Measurements from ENCODE around the gene PSMC5. TPM values are rescaled to one million over a fixed set of nuclear protein-coding genes. Genes with fewer than 3 reads are reported as not detected.
"Not testable (repeated sequence)": the region's sequence is repeated elsewhere in the genome, so short reads cannot be mapped to it uniquely, and the experiment has no call there.

Gene PSMC5
- total RNA-seq, result 100 to 1,000 TPM; 272 to 298 (median 280) TPM

DNA sequence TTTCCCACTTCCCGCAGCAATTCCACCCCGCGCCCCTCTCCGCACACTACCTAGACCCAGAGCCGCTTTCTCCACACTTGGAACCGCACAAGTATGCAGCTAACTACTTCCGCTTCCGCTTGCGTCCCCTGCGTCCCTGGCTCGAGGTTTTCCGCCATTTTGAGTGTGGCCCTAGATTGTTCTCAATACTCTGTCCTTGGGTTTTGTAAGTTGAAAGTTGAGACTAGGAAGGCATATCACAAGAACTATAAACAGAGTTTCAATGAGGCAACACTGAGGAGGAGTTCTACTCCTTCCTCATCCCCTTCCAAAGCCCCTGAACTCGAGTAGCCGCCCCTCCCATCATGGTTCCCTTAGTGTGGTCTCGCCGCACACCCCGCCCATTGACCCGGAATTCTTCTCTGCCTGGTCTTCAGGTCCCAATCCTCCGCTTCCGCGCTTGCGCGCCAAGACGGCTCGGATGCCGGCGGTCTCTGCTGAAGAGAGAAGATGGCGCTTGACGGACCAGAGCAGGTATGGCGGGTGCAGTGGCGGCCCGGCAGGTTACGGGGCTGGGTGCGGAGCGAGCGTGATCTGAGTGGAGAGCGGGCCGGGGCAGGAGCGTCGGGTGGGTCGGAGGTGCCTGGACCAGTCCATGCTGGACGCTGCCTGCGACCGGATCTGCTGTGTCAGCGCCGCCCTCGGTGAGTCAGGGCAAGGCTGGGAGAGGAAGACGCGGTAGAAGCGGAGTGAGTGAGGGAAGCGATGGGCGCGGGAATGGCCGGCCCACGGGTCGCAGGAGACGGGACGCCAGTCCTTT is at the start of gene PSMC5, which contains the start of gene FTSJ3:
PSMC5 (plus strand) TSS at position 430 of the 799 bp plus-strand sequence; CDS start at position 490, 60 bp downstream.
FTSJ3 (minus strand) TSS at position 662 of the 799 bp plus-strand sequence. CDS start 761 bp downstream, outside the sequence.
- DNase-seq (peak; percentile 91), ATAC-seq (peak; percentile 94)
- Mint-ChIP-seq H3K4me1 (ENCODE audit: low read depth) (peaks cover 76% of the 10 kb centered on the region), H3K36me3 (ENCODE audit: insufficient read depth) (peaks cover 69% of the 10 kb centered on the region), H3K27me3 (ENCODE audit: low read depth) (no peaks in the 10 kb centered on the region), H3K4me3 (peak within 1 kb of the TSS; percentile 99), H3K9me3 (no peaks in the 10 kb centered on the region)

DNA sequence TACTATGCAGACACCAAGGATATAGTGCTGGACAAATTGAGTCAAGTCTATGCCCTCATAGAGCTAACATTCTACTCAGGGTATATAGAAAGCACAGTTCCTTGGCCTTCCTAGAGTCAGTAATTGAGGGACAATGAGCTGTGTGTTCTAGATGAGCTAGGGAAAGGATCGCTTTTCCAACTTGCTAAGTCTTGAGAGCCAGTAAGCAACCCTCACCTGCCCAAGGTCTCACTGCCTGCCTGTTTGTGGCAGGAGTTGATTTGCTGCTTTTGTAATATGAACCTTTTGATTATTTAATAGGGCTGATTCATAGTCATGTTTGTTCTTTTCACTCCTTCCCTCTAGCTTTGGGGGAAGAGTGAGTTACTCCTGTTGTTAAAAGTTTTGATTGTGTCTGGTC is 46.7 kb upstream of the PSMC5 start:
- Mint-ChIP-seq H3K4me3 (no peak overlapping the region), H3K27me3 (ENCODE audit: low read depth) (no peaks in the 10 kb centered on the region), H3K4me1 (ENCODE audit: low read depth) (peaks cover 66% of the 10 kb centered on the region), H3K9me3 (no peaks in the 10 kb centered on the region), H3K36me3 (ENCODE audit: insufficient read depth) (peaks cover 32% of the 10 kb centered on the region)
- DNase-seq (no peak), ATAC-seq (peak in 1 of 2 donors; percentile 27)

DNA sequence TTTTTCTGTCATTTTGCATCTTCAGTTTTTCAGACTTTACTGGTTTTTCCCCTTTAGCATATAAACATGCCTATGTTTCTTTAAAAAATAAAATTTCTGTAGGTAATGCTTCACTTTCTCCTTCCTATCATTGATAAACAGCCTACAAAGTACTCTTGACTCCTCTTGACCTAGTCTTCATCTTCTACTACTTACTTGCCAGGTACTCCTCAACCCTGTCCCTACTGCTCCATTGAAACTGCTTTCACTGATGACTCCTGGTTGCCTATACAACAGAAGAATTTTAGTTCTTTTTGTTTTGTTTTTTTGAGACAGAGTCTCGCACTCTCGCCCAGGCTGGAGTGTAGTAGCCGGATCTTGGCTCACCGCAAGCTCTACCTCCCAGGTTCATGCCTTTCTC is 46.3 kb upstream of the PSMC5 start:
- peak overlapping the region; percentile 1 for H3K4me3 Mint-ChIP-seq
- ATAC-seq, result no peak
- H3K4me1 Mint-ChIP-seq (ENCODE audit: low read depth), result peaks cover 66% of the 10 kb centered on the region
- H3K9me3 Mint-ChIP-seq, result no peaks in the 10 kb centered on the region
- no peak for DNase-seq
- peaks cover 30% of the 10 kb centered on the region for H3K36me3 Mint-ChIP-seq (ENCODE audit: insufficient read depth)
- no peaks in the 10 kb centered on the region for H3K27me3 Mint-ChIP-seq (ENCODE audit: low read depth)

DNA sequence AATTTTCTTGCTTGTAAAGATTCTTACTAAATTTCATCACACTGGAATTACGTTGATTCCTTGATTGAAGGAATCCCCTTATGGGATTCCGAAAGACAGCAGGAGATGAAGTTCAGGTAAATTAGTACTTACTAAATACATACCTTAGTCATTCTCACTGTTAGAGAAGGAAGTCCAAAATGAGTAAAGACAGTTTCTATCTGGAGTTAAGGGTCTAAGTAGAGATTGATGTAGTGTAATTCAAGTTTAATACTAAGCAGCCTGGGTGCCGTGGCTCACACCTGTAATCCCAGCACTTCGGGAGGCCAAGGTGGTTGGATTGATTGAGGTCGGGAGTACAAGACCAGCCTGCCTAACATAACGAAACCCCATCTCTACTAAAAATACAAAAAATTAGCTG is 43.7 kb upstream of the PSMC5 start:
- Mint-ChIP-seq H3K36me3 (ENCODE audit: insufficient read depth) (peaks cover 26% of the 10 kb centered on the region), H3K27me3 (ENCODE audit: low read depth) (no peaks in the 10 kb centered on the region), H3K4me1 (ENCODE audit: low read depth) (peaks cover 48% of the 10 kb centered on the region), H3K4me3 (no peak overlapping the region), H3K9me3 (no peaks in the 10 kb centered on the region)
- no peak for DNase-seq
- ATAC-seq, result no peak

DNA sequence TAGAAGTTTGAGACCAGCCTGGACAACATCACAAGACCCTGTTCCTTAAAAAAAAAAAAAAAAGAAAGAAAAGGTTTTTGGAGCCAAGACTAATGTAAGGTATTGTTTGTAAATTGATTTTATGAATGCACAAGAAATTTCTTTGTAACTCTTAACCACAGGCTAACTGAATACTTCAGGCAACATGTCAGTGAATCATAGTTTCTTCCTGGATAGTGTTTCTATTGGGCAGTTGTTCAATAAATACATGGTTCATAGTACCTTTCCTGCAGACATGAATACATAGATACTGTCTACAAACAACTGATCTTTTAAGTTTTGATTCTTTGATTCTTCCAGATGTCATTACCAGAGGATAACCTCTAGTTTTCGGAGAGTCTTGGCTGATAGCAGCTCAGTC is 41.7 kb upstream of the PSMC5 start:
- Mint-ChIP-seq H3K9me3 (no peaks in the 10 kb centered on the region), H3K4me1 (ENCODE audit: low read depth) (peaks cover 33% of the 10 kb centered on the region), H3K27me3 (ENCODE audit: low read depth) (no peaks in the 10 kb centered on the region), H3K36me3 (ENCODE audit: insufficient read depth) (peaks cover 20% of the 10 kb centered on the region), H3K4me3 (no peak overlapping the region)
- no peak for ATAC-seq
- DNase-seq, result no peak

DNA sequence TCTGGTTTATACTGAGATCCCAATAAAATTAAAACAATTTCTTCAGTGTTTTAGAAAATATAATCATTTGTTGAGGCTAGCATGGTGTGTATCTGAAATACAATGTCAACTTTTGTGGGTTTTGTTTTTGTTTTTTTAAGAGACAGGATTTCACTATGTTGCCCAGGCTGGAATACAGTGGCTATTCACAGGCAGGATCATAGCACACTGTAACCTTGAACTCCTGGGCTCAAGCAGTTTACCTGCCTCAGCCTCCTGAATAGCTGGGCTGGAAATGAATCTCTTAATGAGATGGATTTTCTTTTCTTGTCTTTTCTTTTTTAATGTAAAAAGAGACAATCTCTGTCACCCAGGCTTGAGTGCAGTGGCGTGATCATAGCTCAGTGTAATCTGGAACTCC is 41.1 kb upstream of the PSMC5 start:
- ATAC-seq, result no peak
- Mint-ChIP-seq H3K36me3 (ENCODE audit: insufficient read depth) (peaks cover 16% of the 10 kb centered on the region), H3K4me1 (ENCODE audit: low read depth) (peaks cover 28% of the 10 kb centered on the region), H3K9me3 (no peaks in the 10 kb centered on the region), H3K4me3 (no peak overlapping the region), H3K27me3 (ENCODE audit: low read depth) (no peaks in the 10 kb centered on the region)
- no peak for DNase-seq

DNA sequence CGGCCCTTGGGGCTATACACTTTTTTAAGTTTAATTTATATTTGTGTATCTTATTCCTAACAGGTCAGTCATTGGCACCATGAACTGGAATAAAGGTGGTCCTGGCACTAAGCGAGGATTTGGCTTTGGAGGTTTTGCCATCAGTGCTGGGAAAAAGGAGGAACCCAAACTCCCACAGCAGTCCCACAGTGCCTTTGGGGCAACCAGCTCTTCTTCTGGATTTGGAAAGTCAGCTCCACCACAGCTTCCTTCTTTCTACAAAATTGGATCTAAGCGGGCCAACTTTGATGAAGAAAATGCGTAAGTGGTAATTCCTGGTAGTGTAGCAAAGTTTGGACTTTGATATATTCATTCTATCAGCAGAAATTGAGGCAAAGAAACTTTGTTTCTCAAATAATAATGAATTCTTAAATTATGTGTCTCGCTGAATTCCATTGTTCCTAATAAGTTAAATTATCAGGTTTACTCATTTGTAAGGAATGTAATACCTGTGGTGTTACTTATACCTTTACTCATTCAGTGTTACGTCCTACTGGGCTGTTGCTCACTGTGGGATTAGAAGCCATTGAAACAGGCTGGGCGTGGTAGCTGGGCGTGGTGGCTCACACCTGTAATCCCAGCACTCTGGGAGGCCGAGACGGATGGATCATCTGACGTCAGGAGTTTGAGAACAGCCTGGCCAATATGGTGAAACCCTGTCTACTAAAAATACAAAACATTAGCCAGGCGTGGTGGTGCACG is 40.1 kb upstream of the PSMC5 start:
- DNase-seq, result no peak
- ATAC-seq, result no peak
- Mint-ChIP-seq H3K36me3 (ENCODE audit: insufficient read depth) (peaks cover 17% of the 10 kb centered on the region), H3K27me3 (ENCODE audit: low read depth) (no peaks in the 10 kb centered on the region), H3K4me1 (ENCODE audit: low read depth) (peaks cover 25% of the 10 kb centered on the region), H3K9me3 (no peaks in the 10 kb centered on the region), H3K4me3 (no peak overlapping the region)

DNA sequence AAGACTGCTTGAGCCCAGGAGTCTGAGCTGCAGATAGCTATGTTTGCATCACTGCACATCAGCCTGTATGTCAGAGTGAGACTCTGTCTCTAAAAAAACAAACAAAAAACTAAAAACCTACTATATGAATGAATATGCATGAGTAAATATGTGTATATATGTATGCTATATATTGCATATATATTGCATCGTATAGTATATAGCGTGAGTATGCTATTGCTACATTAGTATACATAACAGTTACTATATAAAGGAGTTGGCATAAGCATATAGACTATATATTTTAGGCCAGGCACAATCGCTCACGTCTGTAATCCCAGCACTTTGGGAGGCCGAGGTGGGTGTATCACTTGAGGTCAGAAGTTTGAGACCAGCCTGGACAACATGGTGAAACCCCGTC is 37.2 kb upstream of the PSMC5 start:
- Mint-ChIP-seq H3K9me3 (no peaks in the 10 kb centered on the region), H3K27me3 (ENCODE audit: low read depth) (no peaks in the 10 kb centered on the region), H3K4me1 (ENCODE audit: low read depth) (peaks cover 2% of the 10 kb centered on the region), H3K36me3 (ENCODE audit: insufficient read depth) (peaks cover 25% of the 10 kb centered on the region), H3K4me3 (no peak overlapping the region)
- no peak for DNase-seq
- ATAC-seq, result no peak

DNA sequence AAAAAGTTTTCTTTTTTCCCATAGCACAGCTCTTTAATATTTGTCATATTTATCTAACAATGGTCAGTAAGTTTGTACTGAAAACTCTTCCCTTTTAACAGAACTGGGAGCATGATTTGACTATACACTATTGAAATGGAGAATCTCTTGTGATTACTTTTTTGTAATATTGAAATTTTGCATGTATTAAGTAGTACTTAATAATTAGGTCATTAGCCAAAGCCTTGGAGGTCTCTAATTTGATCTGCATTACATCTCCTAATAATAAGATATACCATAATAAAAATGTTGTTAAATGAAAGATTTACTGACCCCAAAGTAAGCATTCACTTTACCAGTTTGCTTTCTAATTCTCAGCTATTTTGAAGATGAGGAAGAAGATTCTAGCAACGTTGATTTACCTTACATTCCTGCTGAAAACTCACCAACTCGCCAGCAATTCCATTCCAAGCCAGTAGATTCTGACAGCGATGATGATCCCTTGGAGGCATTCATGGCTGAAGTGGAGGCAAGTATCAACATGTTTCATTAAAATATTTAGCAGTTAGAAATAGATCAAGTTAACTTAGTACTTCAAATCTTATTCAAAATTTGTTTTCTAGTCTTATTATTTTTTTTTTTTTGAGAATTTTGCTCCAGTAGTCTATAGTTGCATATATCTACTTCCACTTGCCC is 35.0 kb upstream of the PSMC5 start:
- Mint-ChIP-seq H3K9me3 (no peaks in the 10 kb centered on the region), H3K27me3 (ENCODE audit: low read depth) (no peaks in the 10 kb centered on the region), H3K36me3 (ENCODE audit: insufficient read depth) (peaks cover 29% of the 10 kb centered on the region), H3K4me1 (ENCODE audit: low read depth) (no peaks in the 10 kb centered on the region), H3K4me3 (no peak overlapping the region)
- DNase-seq (no peak), ATAC-seq (no peak)

DNA sequence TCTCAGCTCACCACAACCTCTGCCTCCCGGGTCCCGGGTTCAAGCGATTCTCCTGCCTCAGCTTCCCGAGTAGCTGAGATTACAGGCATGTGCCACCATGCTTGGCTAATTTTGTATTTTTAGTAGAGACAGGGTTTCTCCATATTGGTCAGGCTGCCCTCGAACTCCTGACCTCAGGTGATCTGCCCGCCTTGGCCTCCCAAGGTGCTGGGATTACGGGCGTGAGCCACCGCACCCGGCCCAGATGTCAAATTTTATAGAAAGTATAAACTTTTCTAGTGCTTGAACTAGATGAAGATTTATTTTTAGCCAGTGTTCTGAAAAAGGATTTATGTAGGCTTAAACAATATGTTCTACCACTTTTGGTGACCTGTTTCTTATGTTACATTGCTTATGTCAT is 30.9 kb upstream of the PSMC5 start:
- peaks cover 43% of the 10 kb centered on the region for H3K36me3 Mint-ChIP-seq (ENCODE audit: insufficient read depth)
- not testable (repeated sequence) for H3K4me3 Mint-ChIP-seq; ATAC-seq; H3K27me3 Mint-ChIP-seq (ENCODE audit: low read depth); H3K9me3 Mint-ChIP-seq; H3K4me1 Mint-ChIP-seq (ENCODE audit: low read depth); DNase-seq

DNA sequence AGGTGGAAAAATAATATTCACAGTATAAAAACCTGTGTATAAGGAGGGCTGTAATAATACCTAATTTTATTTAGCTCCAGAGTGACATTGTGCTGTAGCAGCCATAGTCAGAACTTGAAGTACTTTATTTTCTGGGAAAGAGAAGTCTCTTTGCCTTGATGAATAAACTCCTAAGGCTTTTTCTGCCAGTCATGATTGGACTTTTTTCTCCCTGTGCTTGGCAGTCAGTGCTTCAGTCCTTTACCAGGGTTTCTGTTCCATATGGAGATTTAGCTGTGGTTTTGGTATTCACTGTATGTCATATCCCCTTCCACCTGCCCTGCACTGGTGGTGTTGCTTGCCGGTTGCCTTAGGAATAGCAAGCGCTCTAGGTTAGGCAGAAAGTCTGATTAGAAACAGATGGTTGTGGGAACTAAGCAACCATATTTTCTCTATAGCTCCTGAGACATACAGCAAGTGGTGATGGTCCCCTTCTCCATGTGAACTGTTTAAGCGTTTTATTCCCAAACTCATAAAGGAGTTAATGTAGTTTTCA is 28.6 kb upstream of the PSMC5 start:
- H3K4me3 Mint-ChIP-seq, result no peak overlapping the region
- DNase-seq (no peak), ATAC-seq (no peak)
- no peaks in the 10 kb centered on the region for H3K27me3 Mint-ChIP-seq (ENCODE audit: low read depth)
- H3K36me3 Mint-ChIP-seq (ENCODE audit: insufficient read depth), result peaks cover 43% of the 10 kb centered on the region
- H3K9me3 Mint-ChIP-seq, result no peaks in the 10 kb centered on the region
- no peaks in the 10 kb centered on the region for H3K4me1 Mint-ChIP-seq (ENCODE audit: low read depth)

DNA sequence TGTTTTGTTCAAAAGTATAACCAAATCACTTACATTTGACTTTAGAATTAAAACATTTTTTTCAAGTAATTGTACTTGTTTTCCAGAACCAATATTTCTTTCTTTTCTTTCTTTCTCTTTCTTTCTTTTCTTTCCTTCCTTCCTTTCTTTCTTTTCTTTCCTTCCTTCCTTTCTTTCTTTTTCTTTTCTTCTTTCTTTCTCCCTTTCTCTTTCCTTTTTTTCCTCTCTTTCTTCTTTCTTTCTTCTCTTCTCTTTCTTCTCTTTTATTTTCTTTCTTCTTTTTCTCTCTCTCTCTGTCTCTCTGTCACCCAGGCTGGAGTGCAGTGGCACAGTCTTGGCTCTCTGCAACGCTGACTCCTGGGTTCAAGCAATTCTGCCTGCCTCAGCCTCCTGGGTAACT is 26.4 kb upstream of the PSMC5 start:
- peaks cover 1% of the 10 kb centered on the region for H3K4me1 Mint-ChIP-seq (ENCODE audit: low read depth)
- no peaks in the 10 kb centered on the region for H3K27me3 Mint-ChIP-seq (ENCODE audit: low read depth)
- no peak for DNase-seq
- no peak overlapping the region for H3K4me3 Mint-ChIP-seq
- peaks cover 40% of the 10 kb centered on the region for H3K36me3 Mint-ChIP-seq (ENCODE audit: insufficient read depth)
- ATAC-seq, result no peak
- H3K9me3 Mint-ChIP-seq, result no peaks in the 10 kb centered on the region

DNA sequence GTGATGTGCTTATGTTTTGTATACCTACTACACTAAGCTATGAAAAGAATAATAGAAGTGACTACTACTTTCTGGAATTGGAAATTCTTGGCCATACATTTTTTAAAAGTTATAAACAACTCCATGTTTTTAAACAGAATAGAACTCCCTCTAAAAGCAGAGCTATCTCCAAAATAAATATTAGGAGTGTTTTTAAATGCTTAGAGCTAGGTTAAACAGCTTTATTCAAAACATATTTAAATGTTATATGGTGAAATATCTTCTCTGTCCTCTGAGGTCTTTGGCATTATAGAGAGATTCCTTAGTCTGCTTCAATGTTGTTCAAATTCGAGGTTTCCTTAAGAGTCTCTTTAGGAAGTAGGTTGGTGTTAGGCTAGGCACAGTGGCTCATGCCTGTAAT is 22.9 kb upstream of the PSMC5 start:
- H3K27me3 Mint-ChIP-seq (ENCODE audit: low read depth), result no peaks in the 10 kb centered on the region
- DNase-seq (no peak), ATAC-seq (no peak)
- no peaks in the 10 kb centered on the region for H3K9me3 Mint-ChIP-seq
- H3K4me3 Mint-ChIP-seq, result no peak overlapping the region
- H3K4me1 Mint-ChIP-seq (ENCODE audit: low read depth), result peaks cover 1% of the 10 kb centered on the region
- peaks cover 51% of the 10 kb centered on the region for H3K36me3 Mint-ChIP-seq (ENCODE audit: insufficient read depth)

DNA sequence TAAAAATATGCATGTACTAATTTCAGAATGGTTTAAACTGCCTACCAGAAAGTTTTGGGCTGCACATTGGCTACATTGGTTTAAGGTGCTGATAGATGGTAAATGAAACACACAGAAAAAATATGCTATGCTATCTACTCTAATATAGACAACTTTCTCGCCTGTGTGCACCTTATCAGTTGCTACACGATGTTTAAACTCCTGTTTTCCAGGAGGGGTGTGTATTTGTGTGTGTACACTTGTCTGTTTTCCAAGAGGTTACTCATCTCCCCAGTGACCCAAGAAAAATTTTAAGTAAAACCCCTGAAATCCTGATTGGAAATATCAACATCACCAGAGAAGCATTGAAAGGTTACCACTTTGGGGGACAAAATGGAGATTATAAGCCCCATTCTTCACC is 21.6 kb upstream of the PSMC5 start:
- no peaks in the 10 kb centered on the region for H3K9me3 Mint-ChIP-seq
- ATAC-seq, result no peak
- DNase-seq, result no peak
- H3K36me3 Mint-ChIP-seq (ENCODE audit: insufficient read depth), result peaks cover 48% of the 10 kb centered on the region
- no peak overlapping the region for H3K4me3 Mint-ChIP-seq
- H3K4me1 Mint-ChIP-seq (ENCODE audit: low read depth), result peaks cover 3% of the 10 kb centered on the region
- no peaks in the 10 kb centered on the region for H3K27me3 Mint-ChIP-seq (ENCODE audit: low read depth)

Data from activated T-cell treated with anti-CD3 and anti-CD28 coated beads, Interleukin-2, amount 50 U/mL, for 4 hours (primary cell).